Esophagus squamous epithelium (tissue), 5 donors: ENCODE results near the gene TRH. TPM values are rescaled to one million over a fixed set of nuclear protein-coding genes. Genes with fewer than 3 reads are reported as not detected.
"Not testable (repeated sequence)": the region's sequence is repeated elsewhere in the genome, so short reads cannot be mapped to it uniquely, and the experiment has no call there.

Experiments
- DNase-seq: peaks from one replicate; lab custom pipeline; 2025; lab: John Stamatoyannopoulos, UW
- H3K27ac ChIP-seq, 4 donors: fragments of 200-600 bp; sonication (generic); one replicate each; pipeline ENCODE4 v1.5.1; 2016 to 2019; ENCODE audit warnings: mild to moderate bottlenecking in 1 of 4
- H3K27me3 ChIP-seq, 4 donors: fragments of 200-600 bp; sonication (generic); 1 replicate in 3 of 4; 2 replicates in 1 of 4; pipeline versions ENCODE4 v1.5.1 to v1.6.0; 2017 to 2021; ENCODE audit warnings: antibody characterized with exemption in 1 of 4
- H3K36me3 ChIP-seq, 3 donors: fragments of 200-600 bp; sonication (generic); one replicate each; pipeline ENCODE4 v1.5.1; 2016 to 2019
- H3K4me1 ChIP-seq, 3 donors: fragments of 200-600 bp; sonication (generic); one replicate each; pipeline ENCODE4 v1.5.1; 2017 to 2019
- H3K4me3 ChIP-seq, 4 donors: fragments of 200-600 bp; sonication (generic); 1 replicate in 3 of 4; 2 replicates in 1 of 4; pipeline ENCODE4 v1.5.1; 2016 to 2019; ENCODE audit warnings: mild to moderate bottlenecking in 2 of 4, moderate library complexity in 1 of 4
- H3K9me3 ChIP-seq, 3 donors: fragments of 200-600 bp; sonication (generic); one replicate each; pipeline ENCODE4 v1.5.1; 2016 to 2019
- CTCF ChIP-seq, 6 experiments: fragments of 450-650 bp in 4 of 6; fragments of 200-600 bp in 2 of 6; sonication (generic) in 2 of 6; IDR thresholded peaks; one replicate each; pipeline ENCODE4 v1.5.1; 2016 to 2019; ENCODE audit warnings: antibody characterized with exemption in 6 of 6, mild to moderate bottlenecking in 4 of 6, moderate library complexity in 4 of 6
- POLR2A ChIP-seq, 4 donors: fragments of 450-650 bp; IDR thresholded peaks; one replicate each; pipeline ENCODE4 v1.6.1; 2017; ENCODE audit warnings: antibody characterized with exemption in 4 of 4, mild to moderate bottlenecking in 4 of 4, moderate library complexity in 3 of 4
- WGBS, 2 donors: methylation state at CpG; one replicate each; pipeline ENCODE4 v1.1.5; 2018; 5-methylcytosine and 5-hydroxymethylcytosine counted together
- intact Hi-C: fragments of 100-400 bp; cut with DNase I; formaldehyde crosslinking; loops from one replicate; pipeline ENCODE4 v1.15.0; 2022
- total RNA-seq, 4 donors: library from RNA; depleted of rRNA; stranded (reverse); fragments of >200 nt; gene quantifications; one replicate each; pipeline ENCODE4 v1.1.0, GENCODE V29; 2016
- donor health status: DM: yes; HTN: yes; CAD: no.

Gene TRH
- total RNA-seq, 4 donors from 2014 or later, result not detected

GRCh38 chr3:129996073-129996472 is 21.6 kb downstream of the TRH start:
- Histone ChIP-seq H3K27ac (no peak overlapping the region), H3K27me3 (peaks cover 0 to 9% (median 0%) of the 10 kb centered on the region in 4 donors), H3K9me3 (no peaks in the 10 kb centered on the region), H3K4me1 (no peaks in the 10 kb centered on the region), H3K4me3 (no peak overlapping the region), H3K36me3 (no peaks in the 10 kb centered on the region)
- intact Hi-C loops, result no loop called here
- TF ChIP-seq POLR2A (IDR thresholded peaks at IDR 0.05) (no peak), CTCF (IDR thresholded peaks at IDR 0.05) (no peak)
- no peak for DNase-seq
- WGBS, 2 donors, result 62 to 87% methylated on average over 4 of the region's 4 CpGs

GRCh38 chr3:129999176-129999575 is 24.7 kb downstream of the TRH start:
- H3K9me3 ChIP-seq, H3K36me3 ChIP-seq, H3K27ac ChIP-seq, intact Hi-C loops, H3K4me3 ChIP-seq, DNase-seq: not testable (repeated sequence)
- H3K4me1 ChIP-seq, result peaks cover 0 to 13% (median 0%) of the 10 kb centered on the region in 3 donors
- peaks cover 0 to 15% (median 0%) of the 10 kb centered on the region in 4 donors for H3K27me3 ChIP-seq
- 66 to 77% methylated on average over 3 to 5 of the region's 5 CpGs for WGBS, 2 donors

GRCh38 chr3:130002666-130003598 is 28.4 kb downstream of the TRH start:
- H3K9me3 ChIP-seq, H3K36me3 ChIP-seq, intact Hi-C loops, DNase-seq: not testable (repeated sequence)
- peak; percentile 38 to 92 (median 85) for TF ChIP-seq CTCF (IDR thresholded peaks at IDR 0.05)
- H3K4me3 ChIP-seq, result peak overlapping the region; percentile 34 to 72 (median 52)
- WGBS, 2 donors, result 0% methylated on average over 3 of the region's 86 CpGs; no CpG with 5 or more reads in 1 of the 2 donors
- H3K27me3 ChIP-seq, result peaks cover 0 to 50% (median 0%) of the 10 kb centered on the region in 4 donors
- H3K4me1 ChIP-seq, result peaks cover 0 to 13% (median 0%) of the 10 kb centered on the region in 3 donors
- H3K27ac ChIP-seq, result peak overlapping the region in 1 of 4 donors; percentile 62

GRCh38 chr3:130010556-130010955 is 36.0 kb downstream of the TRH start:
- H3K4me3 ChIP-seq, result no peak overlapping the region
- intact Hi-C loops, result no loop called here
- WGBS, 2 donors, result no CpG with 5 or more reads among the region's 19 CpGs
- DNase-seq, result no peak
- no peaks in the 10 kb centered on the region for H3K9me3 ChIP-seq
- H3K4me1 ChIP-seq, result no peaks in the 10 kb centered on the region
- no peak overlapping the region for H3K27ac ChIP-seq
- H3K36me3 ChIP-seq, result no peaks in the 10 kb centered on the region
- no peak for TF ChIP-seq POLR2A (IDR thresholded peaks at IDR 0.05)
- H3K27me3 ChIP-seq, result peaks cover 0 to 31% (median 0%) of the 10 kb centered on the region in 4 donors

GRCh38 chr3:130012108-130012507 is 37.6 kb downstream of the TRH start:
- H3K4me3 ChIP-seq, H3K36me3 ChIP-seq, H3K27ac ChIP-seq, DNase-seq, H3K4me1 ChIP-seq, intact Hi-C loops, H3K9me3 ChIP-seq: not testable (repeated sequence)
- peaks cover 0 to 17% (median 0%) of the 10 kb centered on the region in 4 donors for H3K27me3 ChIP-seq

- WGBS, 2 donors, result 89 to 92% methylated on average over 17 of the region's 21 CpGs
- H3K4me3 ChIP-seq, intact Hi-C loops, H3K9me3 ChIP-seq, H3K36me3 ChIP-seq, DNase-seq, H3K27ac ChIP-seq, H3K4me1 ChIP-seq: not testable (repeated sequence)
- peaks cover 0 to 10% (median 0%) of the 10 kb centered on the region in 4 donors for H3K27me3 ChIP-seq
Measured at GRCh38 chr3:130013246-130013645, 38.7 kb downstream of the TRH start.

GRCh38 chr3:130014526-130014925 is 40.0 kb downstream of the TRH start:
- Histone ChIP-seq H3K9me3 (no peaks in the 10 kb centered on the region), H3K36me3 (no peaks in the 10 kb centered on the region), H3K27me3 (peaks cover 0 to 10% (median 0%) of the 10 kb centered on the region in 4 donors), H3K27ac (no peak overlapping the region), H3K4me3 (no peak overlapping the region), H3K4me1 (no peaks in the 10 kb centered on the region)
- no peak for DNase-seq
- no peak for TF ChIP-seq POLR2A (IDR thresholded peaks at IDR 0.05)
- no peak for TF ChIP-seq CTCF (IDR thresholded peaks at IDR 0.05)
- intact Hi-C loops, result no loop called here
- WGBS, 2 donors, result 74 to 76% methylated on average over 11 of the region's 11 CpGs

GRCh38 chr3:130017661-130018060 is 43.1 kb downstream of the TRH start:
- H3K4me3 ChIP-seq, H3K4me1 ChIP-seq, DNase-seq, H3K27me3 ChIP-seq, H3K27ac ChIP-seq, H3K9me3 ChIP-seq, H3K36me3 ChIP-seq, intact Hi-C loops: not testable (repeated sequence)
- 59 to 63% methylated on average over 7 to 10 of the region's 13 CpGs for WGBS, 2 donors
